HG03066 (cell line): ENCODE measurements around the gene RTP5.

Experiments used
- ATAC-seq: cut with Tn5 transposase; IDR thresholded peaks from one replicate; pipeline ENCODE4 v1.9.1; 2021; ENCODE audit warnings: low read depth; ENCODE audit not compliant: unreplicated experiment

Gene RTP5

DNA sequence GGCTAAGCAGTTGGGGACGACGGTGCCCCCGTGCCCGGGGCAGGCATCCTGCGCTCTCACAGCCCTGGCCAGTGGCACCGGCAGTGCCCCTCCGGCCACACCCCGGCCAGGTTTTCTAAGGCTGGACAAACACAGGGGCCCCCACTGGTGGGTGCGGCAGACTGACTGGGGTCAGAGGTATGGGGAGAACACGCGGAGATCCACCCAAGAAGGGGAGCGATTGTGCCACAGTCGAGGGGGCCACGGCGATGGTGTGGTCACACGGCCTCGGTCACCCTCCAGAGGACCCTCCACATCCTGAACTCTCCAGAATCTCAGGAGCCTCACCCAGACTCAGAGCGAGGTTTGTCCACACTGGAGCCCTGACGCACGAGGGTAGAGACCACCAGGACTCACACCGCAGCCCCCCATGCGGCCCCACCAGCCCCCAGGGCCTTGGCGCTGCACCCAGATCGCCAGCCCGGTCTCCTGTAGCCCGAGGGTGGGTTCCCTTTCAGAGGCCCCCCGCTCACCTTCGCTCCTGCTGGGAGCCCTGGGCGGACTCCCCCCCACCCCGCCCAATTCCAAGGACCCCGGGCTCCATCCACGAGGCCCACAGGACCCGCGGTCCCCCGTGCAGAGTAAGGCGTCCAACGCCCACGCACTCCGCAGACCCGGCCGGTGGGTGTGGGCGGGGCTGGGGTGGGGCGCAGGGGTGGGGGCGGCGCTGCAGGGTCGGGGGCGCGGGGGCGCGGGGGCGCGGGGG is 26.0 kb upstream of the RTP5 start:
- no peak for ATAC-seq

- no peak for ATAC-seq
These were observed 25.3 kb upstream of the RTP5 start for GRCh38 chr2:241844066-241844728.

DNA sequence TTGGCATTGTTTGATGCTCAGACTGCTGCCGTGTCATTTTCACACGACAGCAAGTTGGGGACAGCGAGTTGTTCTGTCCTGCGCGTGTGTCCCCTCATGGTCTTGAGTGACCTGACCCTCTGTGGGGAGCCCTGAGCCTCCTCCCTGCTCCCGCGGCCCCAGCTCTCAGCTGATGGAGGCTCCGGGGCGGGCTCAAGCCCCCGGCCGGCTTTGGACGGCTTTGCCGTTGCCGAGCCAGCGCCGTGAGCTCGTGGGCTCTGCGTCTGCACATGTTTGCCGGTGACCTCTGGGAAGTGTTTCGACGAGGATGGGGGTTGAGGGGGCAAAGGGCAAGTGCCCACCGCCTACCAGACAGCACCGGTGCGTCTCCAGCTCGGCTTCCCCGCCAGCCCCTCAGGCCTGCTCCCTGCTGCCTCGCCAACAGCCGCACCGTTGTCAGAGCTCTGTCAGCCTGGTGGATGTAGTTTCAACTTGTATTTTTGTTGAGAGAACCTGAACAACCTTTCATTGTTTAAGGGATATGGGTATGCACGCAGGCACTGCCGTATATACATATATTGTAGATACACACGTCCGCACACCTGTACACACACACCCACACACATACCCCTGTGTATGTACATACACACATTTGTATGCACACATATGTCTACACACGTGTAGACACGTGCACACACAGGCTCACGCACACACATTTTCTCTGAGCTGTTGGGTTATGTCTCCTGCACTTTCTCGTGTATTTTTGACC is 24.5 kb upstream of the RTP5 start:
- ATAC-seq: no peak

DNA sequence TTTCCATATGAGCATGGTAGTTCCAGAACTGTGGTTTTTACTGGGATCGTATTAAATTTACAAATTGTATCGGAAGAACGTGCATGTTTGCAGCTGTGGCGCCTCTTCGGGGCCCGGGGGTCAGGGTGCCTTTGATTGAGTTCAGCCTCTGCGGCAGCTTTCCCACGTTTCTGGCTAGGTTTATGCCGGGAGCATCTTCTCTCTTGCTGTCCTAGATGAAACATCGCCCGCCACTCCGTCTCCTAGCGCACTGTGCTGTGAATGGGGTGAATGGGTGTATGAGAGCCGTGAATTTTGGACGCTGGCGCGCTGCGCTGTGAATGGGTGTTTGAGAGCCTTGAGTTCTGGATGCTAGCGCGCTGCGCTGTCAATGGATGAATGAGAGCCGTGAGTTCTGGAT is 23.1 kb upstream of the RTP5 start:
- ATAC-seq: no peak

- ATAC-seq: no peak
These were observed 20.5 kb upstream of the RTP5 start for GRCh38 chr2:241848761-241849615.

DNA sequence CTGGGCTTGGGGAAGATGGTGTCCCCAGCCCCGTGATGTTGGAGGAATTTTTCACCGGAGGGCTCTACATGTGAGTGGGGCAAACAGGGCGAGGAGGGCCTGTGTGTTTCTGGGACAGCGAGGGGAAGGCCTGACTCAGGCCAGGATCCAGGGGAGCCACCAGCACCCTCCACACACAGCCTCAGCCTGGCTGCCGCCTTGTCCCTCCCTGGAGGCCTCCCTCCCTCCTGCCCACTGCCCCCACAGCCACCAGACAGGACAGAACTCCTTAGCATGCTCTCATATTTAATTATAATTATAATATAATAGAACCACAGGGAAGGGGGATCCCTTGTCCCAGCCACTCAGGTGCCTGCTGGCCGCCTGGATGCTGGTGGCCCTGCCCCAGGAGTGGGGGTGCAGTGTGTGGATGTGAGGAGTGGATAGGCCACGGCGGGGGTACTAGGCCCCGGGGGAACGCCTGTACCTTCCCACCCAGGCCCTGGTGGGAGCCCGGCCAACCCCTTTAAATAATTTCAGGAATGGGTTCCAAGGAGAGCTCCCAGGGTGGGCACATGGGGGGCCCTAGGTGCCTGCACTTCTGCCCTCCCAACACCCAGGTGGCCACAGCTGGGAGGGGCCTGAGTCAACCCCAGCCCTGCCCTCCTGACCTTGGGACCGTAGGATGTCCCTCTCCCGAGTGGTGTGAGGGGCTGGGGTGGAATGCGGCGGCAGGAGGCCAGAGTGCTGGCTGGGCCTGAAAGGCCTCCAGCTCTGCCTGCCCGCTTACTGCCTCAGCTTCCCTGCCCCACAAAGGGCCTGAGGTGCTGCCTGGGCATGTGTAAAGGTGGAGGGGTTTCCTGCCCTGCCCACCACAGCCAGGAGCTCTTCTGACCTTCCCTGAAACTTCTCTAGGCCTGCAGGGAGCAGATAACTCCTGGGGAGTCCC is 19.6 kb upstream of the RTP5 start:
- ATAC-seq: no peak

GRCh38 chr2:241850544-241851324 is 18.8 kb upstream of the RTP5 start:
- ATAC-seq: no peak

DNA sequence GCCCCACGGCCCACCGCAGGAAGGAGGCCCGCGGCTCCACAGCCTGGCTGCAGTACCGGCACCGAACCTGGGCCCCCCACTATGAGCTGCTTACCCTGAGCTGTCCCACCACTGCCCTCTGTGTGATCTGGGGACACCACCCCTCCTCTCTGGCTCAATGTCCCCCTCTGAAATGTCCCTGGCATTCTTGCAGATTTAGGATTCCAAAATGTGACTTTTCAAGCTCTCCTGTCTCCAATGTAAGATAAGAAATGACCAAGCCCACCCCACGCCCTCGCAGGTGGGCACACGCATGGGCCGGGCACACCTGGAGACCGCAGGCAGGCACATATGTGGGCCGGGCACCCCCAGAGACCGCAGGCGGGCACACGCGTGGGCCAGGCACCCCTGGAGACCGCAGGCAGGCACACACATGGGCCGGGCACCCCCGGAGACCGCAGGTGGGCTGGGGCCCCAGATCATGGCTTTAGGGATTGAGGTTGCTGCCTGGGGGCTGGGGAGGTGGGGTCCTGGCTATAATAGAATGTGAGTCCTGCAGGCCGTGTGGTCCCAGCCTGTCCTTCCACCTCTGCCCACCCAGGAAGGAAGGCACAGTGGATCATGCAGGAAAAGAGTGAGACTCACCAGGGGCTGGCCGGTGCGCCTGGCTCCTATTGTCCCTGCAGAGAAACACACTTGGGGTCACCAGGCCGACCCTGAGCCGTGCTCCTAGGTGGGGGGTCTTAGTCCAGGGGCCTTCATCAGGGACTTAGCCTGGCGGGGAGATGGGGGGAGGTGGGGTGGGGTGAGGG is 18.0 kb upstream of the RTP5 start:
- ATAC-seq: no peak

DNA sequence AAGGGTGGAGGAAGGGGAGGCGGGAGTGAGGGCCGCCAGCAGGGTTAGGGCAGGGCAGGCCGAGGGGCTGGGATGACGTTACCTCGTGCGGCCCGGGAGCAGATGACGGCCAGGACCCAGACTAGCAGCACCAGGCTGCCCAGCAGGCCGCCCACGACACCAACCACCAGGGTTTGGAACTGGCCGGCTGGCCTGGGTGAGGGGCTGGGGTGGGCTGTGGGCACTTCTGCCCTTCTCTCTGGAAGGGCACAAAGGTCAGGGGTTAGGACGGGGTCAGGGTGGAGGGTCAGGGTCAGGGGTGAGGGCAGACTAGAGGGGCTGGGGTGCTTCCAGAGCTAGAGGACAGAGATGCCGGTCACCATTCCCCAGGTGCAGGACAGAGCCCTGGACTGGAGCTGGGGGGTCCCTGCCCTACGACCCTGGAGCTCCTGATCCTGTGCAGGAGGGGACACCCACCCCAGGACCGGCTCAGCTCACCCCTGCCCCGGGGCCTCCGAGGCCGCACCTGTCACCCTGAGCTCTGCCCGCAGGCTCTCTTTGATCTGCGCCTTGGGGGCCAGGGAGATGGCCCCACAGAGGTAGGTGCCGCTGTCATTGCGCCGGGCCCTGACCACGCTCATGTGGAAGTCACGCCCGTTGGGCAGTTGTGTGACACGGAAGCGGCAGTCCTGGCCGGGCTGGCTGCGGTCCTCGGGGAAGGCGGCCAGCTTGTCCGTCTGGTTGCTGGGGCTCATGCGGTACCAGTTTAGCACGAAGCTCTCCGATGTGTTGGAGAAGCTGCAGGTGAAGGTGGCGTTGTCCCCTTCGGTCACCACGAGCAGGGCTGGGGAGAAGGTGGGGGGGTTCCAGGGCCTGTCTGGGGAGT is 17.2 kb upstream of the RTP5 start:
- no peak for ATAC-seq

- ATAC-seq: no peak
These were observed 16.4 kb upstream of the RTP5 start for GRCh38 chr2:241852981-241853631.

DNA sequence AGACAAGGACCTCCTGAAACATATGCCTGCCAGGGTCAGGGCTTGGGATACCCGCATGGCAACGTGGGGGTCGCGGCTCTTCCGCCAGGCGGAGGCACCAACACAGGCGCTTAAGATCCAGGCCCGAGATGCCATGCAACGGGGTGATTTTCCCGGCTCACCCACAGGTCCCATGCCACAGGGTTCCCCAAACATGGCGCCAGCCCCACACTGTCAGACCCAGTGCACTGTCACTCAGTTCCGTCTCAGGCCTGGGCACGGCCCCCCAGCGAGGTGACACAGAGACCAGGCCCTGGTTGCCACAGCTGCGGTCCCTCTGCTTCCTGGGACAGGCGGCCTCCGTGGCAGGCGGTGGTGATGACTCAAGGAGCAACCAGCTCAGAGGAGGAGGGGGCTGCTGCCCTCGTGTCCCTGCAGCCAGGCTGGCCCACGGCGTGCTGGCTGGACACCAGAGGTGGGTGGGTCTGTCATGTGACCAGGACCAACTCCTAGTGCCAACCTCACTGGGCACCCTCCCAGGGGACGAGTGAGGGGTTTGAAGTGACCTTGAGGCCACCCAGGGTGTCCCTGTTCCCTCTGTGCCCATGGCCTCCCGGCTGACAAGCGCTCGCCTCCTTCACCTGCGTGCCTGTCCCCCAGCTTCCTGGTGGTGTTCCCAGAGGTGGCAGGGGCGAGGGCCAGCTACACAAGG is 15.7 kb upstream of the RTP5 start:
- ATAC-seq: no peak

DNA sequence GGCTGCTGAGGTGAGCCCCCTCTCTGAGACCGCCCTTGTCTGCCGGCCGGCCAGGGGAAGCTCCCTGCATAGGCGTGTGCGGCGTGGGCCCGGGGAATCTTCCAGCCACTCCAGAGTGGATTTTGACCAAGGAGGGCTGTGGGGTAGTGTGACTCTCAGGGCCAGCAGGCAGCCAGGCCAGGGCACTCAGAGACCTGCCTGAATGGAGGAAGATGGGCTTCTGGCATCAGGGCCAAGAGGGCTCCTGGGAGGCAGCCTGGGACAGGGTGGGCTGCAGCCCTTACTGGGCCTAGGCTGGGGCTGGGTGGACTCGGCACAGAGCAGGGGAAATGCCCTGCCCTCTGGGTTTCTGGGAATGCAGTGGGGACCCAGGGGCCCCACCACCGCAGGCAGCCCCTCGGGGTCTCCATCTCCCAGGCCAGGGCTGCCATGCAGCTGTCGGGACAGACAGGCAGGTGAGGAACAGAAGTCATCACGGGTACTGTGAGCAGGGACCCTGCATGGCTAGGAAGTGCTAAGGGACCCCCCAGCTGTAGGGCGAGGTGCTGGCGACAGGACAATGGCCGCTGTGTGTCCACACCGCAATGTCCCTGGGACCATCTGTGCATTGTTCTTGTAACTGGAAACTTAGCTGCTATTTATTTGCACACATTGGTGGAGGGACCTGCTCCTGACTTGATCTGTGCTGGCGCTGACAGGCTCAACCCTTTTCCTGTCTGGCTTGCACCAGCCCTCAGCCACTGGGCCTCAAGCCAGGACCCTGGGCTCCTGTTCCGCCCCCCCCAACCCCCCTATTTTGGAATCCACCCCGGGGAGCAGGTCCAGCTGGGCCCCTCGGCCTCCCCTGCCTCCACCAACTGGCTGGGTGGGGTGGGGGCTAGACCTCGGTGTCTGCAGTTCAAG is 14.9 kb upstream of the RTP5 start:
- no peak for ATAC-seq

GRCh38 chr2:241855245-241855887 is 14.2 kb upstream of the RTP5 start:
- no peak for ATAC-seq

DNA sequence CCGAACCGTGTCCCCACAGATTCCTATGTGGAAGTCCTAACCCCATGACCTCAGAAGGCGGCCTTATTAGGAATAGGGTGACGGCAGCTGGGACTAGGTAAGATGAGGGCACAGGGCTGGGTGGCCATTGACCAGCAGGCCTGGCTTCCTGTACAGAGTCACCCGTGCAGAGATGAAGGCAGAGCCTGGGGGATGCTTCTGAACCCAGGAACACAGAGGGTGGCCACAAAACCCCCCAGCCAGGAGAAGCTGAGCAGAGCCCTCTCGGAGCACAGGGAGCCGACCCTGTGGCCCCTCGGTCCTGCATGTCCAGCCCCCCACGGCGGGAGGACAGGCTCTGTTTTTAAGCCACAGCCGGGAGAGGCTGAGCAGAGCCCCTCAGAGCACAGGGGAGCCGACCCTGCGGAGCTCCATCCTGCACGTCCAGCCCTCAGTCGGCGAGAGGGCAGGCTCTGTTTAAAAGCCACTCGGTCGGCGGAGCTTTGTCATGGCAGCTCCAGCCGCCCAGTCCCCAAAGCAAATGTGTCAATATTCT is 13.6 kb upstream of the RTP5 start:
- ATAC-seq: no peak
